Left colon (tissue), 2 donors: ENCODE measurements around the gene GPR63. TPM values are rescaled to one million over a fixed set of nuclear protein-coding genes. Genes with fewer than 3 reads are reported as not detected.
A peak's percentile ranks its signal among the peaks of the same experiment; 100 is the strongest.
"Not testable (repeated sequence)": the region's sequence is repeated elsewhere in the genome, so short reads cannot be mapped to it uniquely, and the experiment has no call there.

Experiments
- ATAC-seq: fragments of 200-7000 bp; cut with Tn5 transposase; one replicate; pipeline ENCODE4 v1.9.1; 2020; ENCODE audit warnings: mild to moderate bottlenecking, moderate library complexity
- DNase-seq, 2 donors: peaks; one replicate each; pipeline ENCODE4 v3.0.0-alpha.2; 2020
- intact Hi-C, 2 donors: fragments of 100-400 bp; cut with DNase I in 1 of 2; cut with micrococcal nuclease in 1 of 2; formaldehyde crosslinking; loops; one replicate each; pipeline versions ENCODE4 v1.11.2 to v1.14.0; 2022; cut with DNase I, micrococcal nuclease
- long read RNA-seq: library from polyadenylated mRNA; unstranded; transcript quantifications from one replicate; pipeline ENCODE4 v2.0.0, GENCODE V29; 2021
- total RNA-seq, 2 donors: library from RNA; stranded (reverse); fragmentation: NEBNext Ultra II Directional; extraction: Animal tissue kit (Norgen Biotek cat#: 25700); gene quantifications; one replicate each; pipeline ENCODE4 v1.2.1, GENCODE V29; 2021
- donor health status: DM: no; HTN: no; CAD: no.
- donor health status: DM: yes; HTN: yes; CAD: no.

The GPR63 gene
- total RNA-seq, result 1 to 10 TPM; 1.1 to 1.8 TPM
- long read RNA-seq, full-length matches to known transcripts, result 2 of 2 reads
- long read RNA-seq, partial matches to known transcripts, result 0 of 2 reads
- long read RNA-seq, other reads (novel, unspliced or antisense), result 0 of 2 reads

- intact Hi-C loops, result loop anchor here in 1 of 2 donors (10.0 kb wide), 1 partner anchor 47 kb away; no protein-coding TSS in a partner anchor
- peak; percentile 92 for ATAC-seq
- peak; percentile 73 to 84 for DNase-seq
These were observed at the start of gene GPR63 for GRCh38 chr6:96837081-96837971. Gene GPR63, minus strand, starts transcription at chr6:96837477. Its CDS starts 37,746 bp downstream, at chr6:96799731.

GRCh38 chr6:96886519-96886918 is 49.2 kb upstream of the GPR63 start:
- intact Hi-C loops, result loop anchor here in 1 of 2 donors (10.0 kb wide), 1 partner anchor 52 kb away; the partner anchor contains the start of gene GPR63
- ATAC-seq (no peak), DNase-seq (no peak)

- ATAC-seq, result peak; percentile 40
- intact Hi-C loops, result loop anchor here in 1 of 2 donors (10.0 kb wide), 1 partner anchor 50 kb away; the partner anchor contains the start of gene GPR63
- not testable (repeated sequence) for DNase-seq
These were observed 47.9 kb upstream of the GPR63 start for GRCh38 chr6:96885187-96885631.

GRCh38 chr6:96878143-96878542 is 40.9 kb upstream of the GPR63 start:
- no peak for ATAC-seq

GRCh38 chr6:96876886-96877545 is 39.7 kb upstream of the GPR63 start:
- no peak for DNase-seq
- intact Hi-C loops, result no loop called here
- no peak for ATAC-seq

More at GRCh38 chr6:96878143-96878542, 40.9 kb upstream of the GPR63 start:
- DNase-seq, result no peak
- intact Hi-C loops, result no loop called here

- no peak for ATAC-seq
- intact Hi-C loops, result no loop called here
- no peak for DNase-seq
These were observed 35.7 kb upstream of the GPR63 start for GRCh38 chr6:96872976-96873375.

GRCh38 chr6:96865055-96865405 is 27.8 kb upstream of the GPR63 start:
- DNase-seq (no peak), ATAC-seq (no peak)
- intact Hi-C loops, result no loop called here

- ATAC-seq (no peak), DNase-seq (no peak)
- intact Hi-C loops, result no loop called here
These were observed 27.2 kb upstream of the GPR63 start for GRCh38 chr6:96864216-96865054.

- ATAC-seq (no peak), DNase-seq (no peak)
- intact Hi-C loops, result no loop called here
These were observed 25.3 kb upstream of the GPR63 start for GRCh38 chr6:96862560-96862959.

GRCh38 chr6:96861588-96861987 is 24.3 kb upstream of the GPR63 start:
- no peak for DNase-seq
- no peak for ATAC-seq
- intact Hi-C loops, result no loop called here

- intact Hi-C loops, result no loop called here
- DNase-seq, result no peak
- no peak for ATAC-seq
These were observed 19.6 kb upstream of the GPR63 start for GRCh38 chr6:96856856-96857255.

GRCh38 chr6:96853083-96853482 is 15.8 kb upstream of the GPR63 start:
- no peak for DNase-seq
- ATAC-seq, result no peak
- intact Hi-C loops, result no loop called here

- ATAC-seq, result no peak
These were observed 15.3 kb upstream of the GPR63 start for GRCh38 chr6:96852605-96853004.

GRCh38 chr6:96851858-96852257 is 14.6 kb upstream of the GPR63 start:
- intact Hi-C loops, result no loop called here
- DNase-seq (no peak), ATAC-seq (no peak)

More at GRCh38 chr6:96852605-96853004, 15.3 kb upstream of the GPR63 start:
- intact Hi-C loops, result no loop called here
- no peak for DNase-seq

GRCh38 chr6:96849615-96850014 is 12.3 kb upstream of the GPR63 start:
- no peak for ATAC-seq
- intact Hi-C loops, result no loop called here
- DNase-seq, result no peak

GRCh38 chr6:96844530-96844929 is 7.3 kb upstream of the GPR63 start:
- intact Hi-C loops, result no loop called here
- no peak for ATAC-seq

GRCh38 chr6:96841345-96841744 is 4.1 kb upstream of the GPR63 start:
- ATAC-seq (no peak), DNase-seq (no peak)
- intact Hi-C loops, result no loop called here

More at GRCh38 chr6:96844530-96844929, 7.3 kb upstream of the GPR63 start:
- DNase-seq, result no peak

GRCh38 chr6:96836631-96837080 is 621 bp downstream of the GPR63 start:
- DNase-seq, result peak; percentile 19 to 27
- intact Hi-C loops, result loop anchor here in 1 of 2 donors (10.0 kb wide), 1 partner anchor 48 kb away; no protein-coding TSS in a partner anchor
- peak; percentile 37 for ATAC-seq
